ENCODE data around the gene RAB11FIP5.
"Not testable (repeated sequence)": the region's sequence is repeated elsewhere in the genome, so short reads cannot be mapped to it uniquely, and the experiment has no call there.

Gene RAB11FIP5

DNA sequence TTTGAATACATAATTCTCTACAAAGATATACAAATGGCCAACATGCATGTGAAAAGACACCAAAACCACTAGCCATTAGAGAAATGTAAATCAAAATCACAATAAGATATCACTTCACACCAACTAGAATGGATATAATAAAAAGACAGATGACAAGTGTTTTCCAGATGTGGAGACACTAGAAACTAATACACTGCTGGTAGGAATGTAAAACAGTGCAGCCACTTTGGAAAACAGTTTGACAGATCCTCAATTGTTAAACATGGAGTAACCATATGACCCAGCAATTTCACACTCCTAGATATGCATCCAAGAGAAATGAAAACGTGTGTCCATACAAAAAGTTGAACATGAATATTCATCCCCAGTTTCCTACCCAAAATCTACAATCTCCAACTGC lies 9.8 kb upstream of the RAB11FIP5 start:
- H3K4me2 ChIP-seq (ENCODE audit: low read length) = no peak overlapping the region
- H2BK15ac ChIP-seq (replicated peaks; ENCODE audit: low read depth) = no peak overlapping the region
- no peaks in the 10 kb centered on the region for H3K79me1 ChIP-seq (ENCODE audit: low read length)
- H4K5ac ChIP-seq (ENCODE audit: low read length) = no peak overlapping the region
- no CpG with 5 or more reads among the region's 1 CpG for WGBS (ENCODE audit: extremely low coverage, insufficient coverage, low lambda C conversion rate)
- H2AK5ac ChIP-seq (ENCODE audit: low read length) = no peak overlapping the region
- H3K79me2 ChIP-seq (ENCODE audit: control insufficient read depth, insufficient read depth, low read length) = no peaks in the 10 kb centered on the region
- no peak overlapping the region for H3K56ac ChIP-seq (ENCODE audit: low read length)
- no peaks in the 10 kb centered on the region for H3K36me3 ChIP-seq (ENCODE audit: control insufficient read depth, insufficient read depth, low read length)
- H3K23ac ChIP-seq (ENCODE audit: low read length) = no peak overlapping the region
- no peak overlapping the region for H3K4ac ChIP-seq (ENCODE audit: low read depth, low read length)
- peaks cover 2% of the 10 kb centered on the region for H3K27me3 ChIP-seq (ENCODE audit: insufficient read depth, low read length, poor library complexity)
- no peak overlapping the region for H4K8ac ChIP-seq (ENCODE audit: low read depth, low read length)
- no peak overlapping the region for H3K4me3 ChIP-seq (ENCODE audit: low read length)
- no peak overlapping the region for H3K18ac ChIP-seq (ENCODE audit: low read length)
- no peak overlapping the region for H3K27ac ChIP-seq (ENCODE audit: low read depth, low read length)
- no peak overlapping the region for H2BK120ac ChIP-seq (ENCODE audit: low read depth, low read length)
- H3K9ac ChIP-seq (ENCODE audit: low read length) = no peak overlapping the region
- no peaks in the 10 kb centered on the region for H3K4me1 ChIP-seq (ENCODE audit: control insufficient read depth, low read depth, low read length)
- no peak overlapping the region for H2BK5ac ChIP-seq (ENCODE audit: low read length)
- DNase-seq = no peak

DNA sequence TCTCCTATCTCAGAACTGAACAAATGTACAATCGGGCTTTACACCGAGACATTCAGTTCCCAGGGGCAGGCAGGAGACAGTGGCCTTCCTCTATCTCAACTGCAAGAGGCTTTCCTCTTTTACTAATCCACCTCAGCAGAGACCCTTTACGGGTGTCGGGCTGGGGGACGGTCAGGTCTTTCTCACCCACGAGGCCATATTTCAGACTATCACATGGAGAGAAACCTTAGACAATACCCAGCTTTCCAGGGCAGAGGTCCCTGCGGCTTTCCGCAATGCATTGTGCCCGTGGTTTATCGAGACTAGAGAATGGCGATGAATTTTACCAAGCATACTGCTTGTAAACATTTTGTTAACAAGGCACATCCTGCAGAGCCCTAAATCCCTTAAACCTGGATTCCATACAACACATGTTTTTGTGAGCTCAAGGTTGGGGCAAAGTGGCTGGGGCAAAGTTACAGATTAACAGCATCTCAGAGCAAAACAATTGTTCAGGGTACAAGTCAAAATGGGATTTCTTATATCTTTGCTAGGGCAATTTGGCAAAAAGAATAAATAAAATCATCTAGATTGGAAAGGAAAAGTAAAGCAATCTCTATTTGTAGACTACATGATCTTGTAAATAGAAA lies 7.0 kb upstream of the RAB11FIP5 start:
- not testable (repeated sequence) for DNase-seq; H2BK5ac ChIP-seq (ENCODE audit: low read length); H3K9ac ChIP-seq (ENCODE audit: low read length); H3K4me1 ChIP-seq (ENCODE audit: control insufficient read depth, low read depth, low read length); H2BK120ac ChIP-seq (ENCODE audit: low read depth, low read length); H2AK5ac ChIP-seq (ENCODE audit: low read length); H3K27ac ChIP-seq (ENCODE audit: low read depth, low read length); H3K18ac ChIP-seq (ENCODE audit: low read length); H3K27me3 ChIP-seq (ENCODE audit: insufficient read depth, low read length, poor library complexity); H3K79me2 ChIP-seq (ENCODE audit: control insufficient read depth, insufficient read depth, low read length); H3K4ac ChIP-seq (ENCODE audit: low read depth, low read length); H4K5ac ChIP-seq (ENCODE audit: low read length); H4K8ac ChIP-seq (ENCODE audit: low read depth, low read length); H3K23ac ChIP-seq (ENCODE audit: low read length); H3K36me3 ChIP-seq (ENCODE audit: control insufficient read depth, insufficient read depth, low read length); H3K4me3 ChIP-seq (ENCODE audit: low read length); H3K4me2 ChIP-seq (ENCODE audit: low read length); H3K79me1 ChIP-seq (ENCODE audit: low read length); H2BK15ac ChIP-seq (replicated peaks; ENCODE audit: low read depth); H3K56ac ChIP-seq (ENCODE audit: low read length)
- no CpG with 5 or more reads among the region's 11 CpGs for WGBS (ENCODE audit: extremely low coverage, insufficient coverage, low lambda C conversion rate)

DNA sequence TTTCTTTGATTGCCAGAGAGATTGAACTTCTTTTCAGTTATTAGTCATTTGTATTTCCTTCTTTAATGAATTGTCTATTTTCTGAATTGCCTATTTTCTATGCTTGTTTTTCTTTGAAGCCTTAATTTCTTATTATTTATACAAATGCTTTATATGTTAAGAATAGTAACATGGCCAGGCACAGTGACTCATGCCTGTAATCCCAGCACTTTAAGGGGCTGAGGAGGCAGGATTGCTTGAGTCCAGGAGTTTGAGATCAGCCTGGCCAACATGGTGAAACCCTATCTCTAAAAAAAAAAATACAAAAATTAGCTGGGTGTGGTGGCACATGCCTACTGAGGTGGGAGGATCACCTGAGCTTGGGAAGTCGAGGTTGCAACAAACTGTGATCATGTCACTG lies 4.7 kb upstream of the RAB11FIP5 start:
- H3K23ac ChIP-seq (ENCODE audit: low read length) = no peak overlapping the region
- H3K18ac ChIP-seq (ENCODE audit: low read length) = no peak overlapping the region
- H3K27ac ChIP-seq (ENCODE audit: low read depth, low read length) = no peak overlapping the region
- H3K4me3 ChIP-seq (ENCODE audit: low read length) = no peak overlapping the region
- DNase-seq = no peak
- no peak overlapping the region for H3K56ac ChIP-seq (ENCODE audit: low read length)
- no peak overlapping the region for H4K5ac ChIP-seq (ENCODE audit: low read length)
- no peak overlapping the region for H2AK5ac ChIP-seq (ENCODE audit: low read length)
- H3K9ac ChIP-seq (ENCODE audit: low read length) = no peak overlapping the region
- no CpG with 5 or more reads among the region's 1 CpG for WGBS (ENCODE audit: extremely low coverage, insufficient coverage, low lambda C conversion rate)
- no peaks in the 10 kb centered on the region for H3K79me1 ChIP-seq (ENCODE audit: low read length)
- H3K4ac ChIP-seq (ENCODE audit: low read depth, low read length) = no peak overlapping the region
- H2BK15ac ChIP-seq (replicated peaks; ENCODE audit: low read depth) = no peak overlapping the region
- H3K4me2 ChIP-seq (ENCODE audit: low read length) = no peak overlapping the region
- H3K27me3 ChIP-seq (ENCODE audit: insufficient read depth, low read length, poor library complexity) = no peaks in the 10 kb centered on the region
- no peak overlapping the region for H2BK120ac ChIP-seq (ENCODE audit: low read depth, low read length)
- H3K36me3 ChIP-seq (ENCODE audit: control insufficient read depth, insufficient read depth, low read length) = no peaks in the 10 kb centered on the region
- H2BK5ac ChIP-seq (ENCODE audit: low read length) = no peak overlapping the region
- H3K4me1 ChIP-seq (ENCODE audit: control insufficient read depth, low read depth, low read length) = no peaks in the 10 kb centered on the region
- H4K8ac ChIP-seq (ENCODE audit: low read depth, low read length) = no peak overlapping the region
- no peaks in the 10 kb centered on the region for H3K79me2 ChIP-seq (ENCODE audit: control insufficient read depth, insufficient read depth, low read length)

- Histone ChIP-seq H3K79me1 (ENCODE audit: low read length) (no peaks in the 10 kb centered on the region), H3K56ac (ENCODE audit: low read length) (no peak overlapping the region), H4K8ac (ENCODE audit: low read depth, low read length) (no peak overlapping the region), H3K4ac (ENCODE audit: low read depth, low read length) (no peak overlapping the region), H3K23ac (ENCODE audit: low read length) (no peak overlapping the region), H3K4me3 (ENCODE audit: low read length) (no peak overlapping the region), H3K79me2 (ENCODE audit: control insufficient read depth, insufficient read depth, low read length) (no peaks in the 10 kb centered on the region), H4K5ac (ENCODE audit: low read length) (no peak overlapping the region), H3K27me3 (ENCODE audit: insufficient read depth, low read length, poor library complexity) (no peaks in the 10 kb centered on the region), H2BK120ac (ENCODE audit: low read depth, low read length) (no peak overlapping the region), H3K36me3 (ENCODE audit: control insufficient read depth, insufficient read depth, low read length) (no peaks in the 10 kb centered on the region), H3K27ac (ENCODE audit: low read depth, low read length) (no peak overlapping the region), H2AK5ac (ENCODE audit: low read length) (no peak overlapping the region), H2BK15ac (replicated peaks; ENCODE audit: low read depth) (no peak overlapping the region), H3K18ac (ENCODE audit: low read length) (no peak overlapping the region), H3K4me1 (ENCODE audit: control insufficient read depth, low read depth, low read length) (no peaks in the 10 kb centered on the region), H3K4me2 (ENCODE audit: low read length) (no peak overlapping the region), H3K9ac (ENCODE audit: low read length) (no peak overlapping the region), H2BK5ac (ENCODE audit: low read length) (no peak overlapping the region)
- no CpG with 5 or more reads among the region's 8 CpGs for WGBS (ENCODE audit: extremely low coverage, insufficient coverage, low lambda C conversion rate)
- DNase-seq = no peak
Observed at GRCh38 chr2:73116182-73116960, 3.6 kb upstream of the RAB11FIP5 start.

DNA sequence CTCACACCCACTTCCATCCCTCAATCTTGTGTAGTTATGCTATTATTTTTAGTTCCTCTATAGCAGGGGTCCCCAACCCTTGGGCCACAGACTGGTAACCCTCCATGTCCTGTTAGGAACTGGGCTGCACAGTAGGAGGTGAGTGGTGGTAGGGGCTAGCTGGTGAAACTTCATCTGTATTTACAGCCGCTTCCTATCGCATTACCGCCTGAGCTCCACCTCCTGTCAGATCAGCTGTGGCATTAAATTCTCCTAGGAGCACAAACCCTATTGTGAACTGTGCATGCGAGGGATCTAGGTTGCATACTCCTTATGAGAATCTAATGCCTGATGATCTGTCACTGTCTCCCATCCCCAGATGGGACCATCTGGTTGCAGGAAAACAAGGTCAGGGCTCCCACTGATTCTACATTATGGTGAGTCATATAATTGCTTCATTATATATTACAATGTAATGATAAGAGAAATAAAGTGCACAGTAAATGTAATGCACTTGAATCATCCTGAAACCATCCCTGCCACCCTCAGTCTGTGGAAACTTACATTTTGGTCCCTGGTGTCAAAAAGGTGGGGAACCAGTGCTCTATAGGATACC lies 1.6 kb upstream of the RAB11FIP5 start:
- Histone ChIP-seq H3K79me2 (ENCODE audit: control insufficient read depth, insufficient read depth, low read length) (no peaks in the 10 kb centered on the region), H3K4me1 (ENCODE audit: control insufficient read depth, low read depth, low read length) (peaks cover 8% of the 10 kb centered on the region), H3K27ac (ENCODE audit: low read depth, low read length) (no peak overlapping the region), H3K36me3 (ENCODE audit: control insufficient read depth, insufficient read depth, low read length) (no peaks in the 10 kb centered on the region), H3K4me3 (ENCODE audit: low read length) (no peak overlapping the region), H3K18ac (ENCODE audit: low read length) (no peak overlapping the region), H2BK120ac (ENCODE audit: low read depth, low read length) (no peak overlapping the region), H4K5ac (ENCODE audit: low read length) (no peak overlapping the region), H3K9ac (ENCODE audit: low read length) (no peak overlapping the region), H2BK5ac (ENCODE audit: low read length) (no peak overlapping the region), H2AK5ac (ENCODE audit: low read length) (no peak overlapping the region), H4K8ac (ENCODE audit: low read depth, low read length) (no peak overlapping the region), H3K56ac (ENCODE audit: low read length) (no peak overlapping the region), H3K4me2 (ENCODE audit: low read length) (no peak overlapping the region), H3K23ac (ENCODE audit: low read length) (no peak overlapping the region), H3K79me1 (ENCODE audit: low read length) (peaks cover 3% of the 10 kb centered on the region), H3K4ac (ENCODE audit: low read depth, low read length) (no peak overlapping the region), H3K27me3 (ENCODE audit: insufficient read depth, low read length, poor library complexity) (no peaks in the 10 kb centered on the region), H2BK15ac (replicated peaks; ENCODE audit: low read depth) (no peak overlapping the region)
- no peak for DNase-seq
- WGBS (ENCODE audit: extremely low coverage, insufficient coverage, low lambda C conversion rate) = no CpG with 5 or more reads among the region's 4 CpGs
